Activated naive CD4-positive, alpha-beta T cell treated with anti-CD3 and anti-CD28 coated beads, Interleukin-2, amount 10 ng/mL, durations not matched to agents 7 days and 5 days (primary cell): ENCODE results near the gene DNAJC28.
A peak's percentile ranks its signal among the peaks of the same experiment; 100 is the strongest.
"Not testable (repeated sequence)": the region's sequence is repeated elsewhere in the genome, so short reads cannot be mapped to it uniquely, and the experiment has no call there.

Experiments
- CTCF ChIA-PET: fragments of 350-600 bp; sonication (Branson Sonifier 250); formaldehyde crosslinking; loops from one replicate; lab custom pipeline; 2021; ENCODE audit warnings: antibody characterized with exemption; lab: Charles Lee
- DNase-seq: peaks from one replicate; pipeline ENCODE4 v3.0.0-alpha.2; 2020
- H3K27ac Mint-ChIP-seq: one replicate; pipeline ENCODE4 v1.8.0; 2021; ENCODE audit warnings: mild to moderate bottlenecking, moderate library complexity, mixed read lengths
- H3K27me3 Mint-ChIP-seq: one replicate; pipeline ENCODE4 v1.8.0; 2021; ENCODE audit warnings: mild to moderate bottlenecking, mixed read lengths
- H3K36me3 Mint-ChIP-seq: one replicate; pipeline ENCODE4 v1.8.0; 2021; ENCODE audit warnings: mixed read lengths
- H3K4me1 Mint-ChIP-seq: one replicate; pipeline ENCODE4 v1.8.0; 2021; ENCODE audit warnings: mixed read lengths
- H3K4me3 Mint-ChIP-seq: one replicate; pipeline ENCODE4 v1.8.0; 2021; ENCODE audit warnings: mild to moderate bottlenecking, moderate library complexity, mixed read lengths
- H3K9me3 Mint-ChIP-seq: one replicate; pipeline ENCODE4 v1.8.0; 2021; ENCODE audit warnings: mixed read lengths

The DNAJC28 gene

GRCh38 chr21:33477066-33477465 is 14.4 kb downstream of the DNAJC28 start:
- DNase-seq, result no peak
- no peaks in the 10 kb centered on the region for H3K9me3 Mint-ChIP-seq
- peaks cover 8% of the 10 kb centered on the region for H3K27me3 Mint-ChIP-seq
- peaks cover 13% of the 10 kb centered on the region for H3K36me3 Mint-ChIP-seq
- peaks cover 27% of the 10 kb centered on the region for H3K4me1 Mint-ChIP-seq
- H3K27ac Mint-ChIP-seq, result no peak overlapping the region
- CTCF ChIA-PET, result no interaction called here
- H3K4me3 Mint-ChIP-seq, result peak overlapping the region; percentile 41

- H3K9me3 Mint-ChIP-seq, result no peaks in the 10 kb centered on the region
- no peak overlapping the region for H3K4me3 Mint-ChIP-seq
- no peaks in the 10 kb centered on the region for H3K27me3 Mint-ChIP-seq
- H3K36me3 Mint-ChIP-seq, result peaks cover 8% of the 10 kb centered on the region
- no peak overlapping the region for H3K27ac Mint-ChIP-seq
- no peak for DNase-seq
- peaks cover 10% of the 10 kb centered on the region for H3K4me1 Mint-ChIP-seq
- CTCF ChIA-PET, result interaction anchor here (0.6 kb wide), 1 partner anchor 55 kb away, joined by 3 read pairs; no protein-coding TSS in a partner anchor
Observed at GRCh38 chr21:33473344-33473743, 18.2 kb downstream of the DNAJC28 start.

GRCh38 chr21:33470701-33471100 is 20.8 kb downstream of the DNAJC28 start:
- Mint-ChIP-seq H3K4me1 (no peaks in the 10 kb centered on the region), H3K27ac (no peak overlapping the region), H3K4me3 (no peak overlapping the region), H3K27me3 (no peaks in the 10 kb centered on the region), H3K9me3 (no peaks in the 10 kb centered on the region), H3K36me3 (peaks cover 9% of the 10 kb centered on the region)
- no peak for DNase-seq
- CTCF ChIA-PET, result no interaction called here

- H3K9me3 Mint-ChIP-seq, H3K27ac Mint-ChIP-seq, H3K4me3 Mint-ChIP-seq, H3K36me3 Mint-ChIP-seq, CTCF ChIA-PET, H3K27me3 Mint-ChIP-seq, DNase-seq, H3K4me1 Mint-ChIP-seq: not testable (repeated sequence)
Observed at GRCh38 chr21:33469183-33469582, 22.3 kb downstream of the DNAJC28 start.

- Mint-ChIP-seq H3K36me3 (peaks cover 7% of the 10 kb centered on the region), H3K4me3 (no peak overlapping the region), H3K27me3 (no peaks in the 10 kb centered on the region), H3K4me1 (no peaks in the 10 kb centered on the region), H3K27ac (no peak overlapping the region), H3K9me3 (no peaks in the 10 kb centered on the region)
- no peak for DNase-seq
- CTCF ChIA-PET, result interaction anchor here (0.7 to 1.6 kb wide), 3 partner anchors 123 to 635 kb away, joined by 3 to 4 read pairs (median 3); no protein-coding TSS in a partner anchor
Observed at GRCh38 chr21:33461538-33462250, 29.8 kb downstream of the DNAJC28 start.

GRCh38 chr21:33458861-33459260 is 32.7 kb downstream of the DNAJC28 start:
- no peaks in the 10 kb centered on the region for H3K27me3 Mint-ChIP-seq
- CTCF ChIA-PET, result no interaction called here
- no peaks in the 10 kb centered on the region for H3K4me1 Mint-ChIP-seq
- H3K27ac Mint-ChIP-seq, result no peak overlapping the region
- H3K9me3 Mint-ChIP-seq, result no peaks in the 10 kb centered on the region
- peaks cover 7% of the 10 kb centered on the region for H3K36me3 Mint-ChIP-seq
- H3K4me3 Mint-ChIP-seq, result no peak overlapping the region
- DNase-seq, result no peak

- H3K4me1 Mint-ChIP-seq, result no peaks in the 10 kb centered on the region
- H3K36me3 Mint-ChIP-seq, result peaks cover 15% of the 10 kb centered on the region
- no peak overlapping the region for H3K4me3 Mint-ChIP-seq
- no peaks in the 10 kb centered on the region for H3K27me3 Mint-ChIP-seq
- H3K27ac Mint-ChIP-seq, result no peak overlapping the region
- H3K9me3 Mint-ChIP-seq, result no peaks in the 10 kb centered on the region
- no peak for DNase-seq
- CTCF ChIA-PET, result interaction anchor here (1.0 kb wide), 2 partner anchors 10 to 95 kb away, joined by 3 to 4 read pairs; no protein-coding TSS in a partner anchor
Observed at GRCh38 chr21:33455686-33456446, 35.6 kb downstream of the DNAJC28 start.

GRCh38 chr21:33452362-33452761 is 39.2 kb downstream of the DNAJC28 start:
- DNase-seq, result no peak
- no peak overlapping the region for H3K4me3 Mint-ChIP-seq
- H3K4me1 Mint-ChIP-seq, result no peaks in the 10 kb centered on the region
- H3K36me3 Mint-ChIP-seq, result peaks cover 12% of the 10 kb centered on the region
- no peak overlapping the region for H3K27ac Mint-ChIP-seq
- CTCF ChIA-PET, result interaction anchor here (0.7 kb wide), 1 partner anchor 254 kb away, joined by 3 read pairs; no protein-coding TSS in a partner anchor
- H3K9me3 Mint-ChIP-seq, result no peaks in the 10 kb centered on the region
- no peaks in the 10 kb centered on the region for H3K27me3 Mint-ChIP-seq

GRCh38 chr21:33451634-33452071 is 39.9 kb downstream of the DNAJC28 start:
- no peaks in the 10 kb centered on the region for H3K9me3 Mint-ChIP-seq
- DNase-seq, result no peak
- H3K27ac Mint-ChIP-seq, result no peak overlapping the region
- H3K36me3 Mint-ChIP-seq, result peaks cover 12% of the 10 kb centered on the region
- H3K4me3 Mint-ChIP-seq, result no peak overlapping the region
- H3K4me1 Mint-ChIP-seq, result no peaks in the 10 kb centered on the region
- H3K27me3 Mint-ChIP-seq, result no peaks in the 10 kb centered on the region
- CTCF ChIA-PET, result no interaction called here

GRCh38 chr21:33449616-33450015 is 41.9 kb downstream of the DNAJC28 start:
- no peak for DNase-seq
- CTCF ChIA-PET, result interaction anchor here (0.6 to 1.0 kb wide), 2 partner anchors 103 to 253 kb away, joined by 3 read pairs; no protein-coding TSS in a partner anchor
- H3K4me1 Mint-ChIP-seq, result peaks cover 4% of the 10 kb centered on the region
- no peak overlapping the region for H3K27ac Mint-ChIP-seq
- no peaks in the 10 kb centered on the region for H3K27me3 Mint-ChIP-seq
- H3K9me3 Mint-ChIP-seq, result no peaks in the 10 kb centered on the region
- H3K36me3 Mint-ChIP-seq, result peaks cover 14% of the 10 kb centered on the region
- H3K4me3 Mint-ChIP-seq, result no peak overlapping the region

- not testable (repeated sequence) for H3K27me3 Mint-ChIP-seq, DNase-seq
- CTCF ChIA-PET, result interaction anchor here (0.7 to 2.9 kb wide), 7 partner anchors 10 to 321 kb away, joined by 3 to 11 read pairs (median 3); partner anchors contain the start of gene IFNAR1
Observed at GRCh38 chr21:33446620-33447019, 44.9 kb downstream of the DNAJC28 start.

GRCh38 chr21:33444499-33444898 is 47.0 kb downstream of the DNAJC28 start:
- Mint-ChIP-seq H3K27me3 (no peaks in the 10 kb centered on the region), H3K4me1 (peaks cover 8% of the 10 kb centered on the region), H3K4me3 (no peak overlapping the region), H3K9me3 (no peaks in the 10 kb centered on the region), H3K27ac (no peak overlapping the region), H3K36me3 (peaks cover 8% of the 10 kb centered on the region)
- CTCF ChIA-PET, result interaction anchor here (0.6 to 2.9 kb wide), 25 partner anchors 10 to 504 kb away, joined by 3 to 35 read pairs (median 5); partner anchors contain the start of gene IFNAR1
- DNase-seq, result no peak

More at GRCh38 chr21:33446620-33447019, 44.9 kb downstream of the DNAJC28 start:
- not testable (repeated sequence) for H3K4me1 Mint-ChIP-seq, H3K9me3 Mint-ChIP-seq, H3K4me3 Mint-ChIP-seq, H3K27ac Mint-ChIP-seq, H3K36me3 Mint-ChIP-seq

GRCh38 chr21:33443194-33443593 is 48.3 kb downstream of the DNAJC28 start:
- DNase-seq, result no peak
- Mint-ChIP-seq H3K36me3 (peaks cover 10% of the 10 kb centered on the region), H3K4me3 (no peak overlapping the region), H3K9me3 (no peaks in the 10 kb centered on the region), H3K4me1 (peaks cover 8% of the 10 kb centered on the region), H3K27me3 (no peaks in the 10 kb centered on the region), H3K27ac (no peak overlapping the region)
- CTCF ChIA-PET, result interaction anchor here (2.9 kb wide), 1 partner anchor 246 kb away, joined by 9 read pairs; no protein-coding TSS in a partner anchor
